ENCODE results near the gene FCGR3B.
"Not testable (repeated sequence)": the region's sequence is repeated elsewhere in the genome, so short reads cannot be mapped to it uniquely, and the experiment has no call there.

- TF ChIP-seq EP300, POLR2A, CTCF, POLR2AphosphoS5 (IDR thresholded peaks at IDR 0.05): not testable (repeated sequence)
Observed at GRCh38 chr1:161662684-161663339, 31.8 kb upstream of the FCGR3B start, which contains the start of gene FCGR2B.

All from stomach (tissue), 4 donors.